K562 (cell line): ENCODE measurements around the gene HOXC12. TPM values are rescaled to one million over a fixed set of nuclear protein-coding genes. Genes with fewer than 3 reads are reported as not detected.

Experiments used
- ATF1 ChIP-seq, 2 experiments: fragments of 450-650 bp in 1 of 2; IDR thresholded peaks; 2 replicates each; pipeline ENCODE4 v1.6.1; 2016; ENCODE audit warnings: missing compliant biosample characterization in 1 of 2, missing genetic modification characterization in 1 of 2
- BDP1 ChIP-seq: IDR thresholded peaks from 3 replicates; pipeline ENCODE4 v1.6.1; 2011; ENCODE audit not compliant: insufficient read length, insufficient read depth
- BHLHE40 ChIP-seq: IDR thresholded peaks from 2 replicates; pipeline ENCODE4 v1.6.1; 2011; ENCODE audit warnings: low read length, improper control_type of control experiment
- BRD9 ChIP-seq: fragments of 450-650 bp; IDR thresholded peaks from 2 replicates; pipeline ENCODE4 v1.6.1; 2018; ENCODE audit warnings: low read depth; ENCODE audit not compliant: partially characterized antibody
- CBX3 ChIP-seq, 2 experiments: IDR thresholded peaks; 1 replicate in 1 of 2; 2 replicates in 1 of 2; pipeline ENCODE4 v1.6.1; 2012; ENCODE audit warnings: inconsistent platforms in 2 of 2, low read length in 2 of 2, borderline replicate concordance in 1 of 2, control low read depth in 1 of 2
- DMBX1 ChIP-seq: fragments of 250-450 bp; sonication (Bioruptor Pico); IDR thresholded peaks from 2 replicates; pipeline ENCODE4 v1.8.0; 2022; ENCODE audit warnings: inconsistent platforms, mild to moderate bottlenecking, moderate library complexity, borderline replicate concordance
- ERF ChIP-seq: fragments of 450-650 bp; formaldehyde crosslinking; IDR thresholded peaks from 2 replicates; pipeline ENCODE4 v1.4.0; 2020; ENCODE audit warnings: mild to moderate bottlenecking, mixed read lengths
- ETV5 ChIP-seq: sonication (generic); formaldehyde crosslinking; IDR thresholded peaks from 2 replicates; pipeline ENCODE4 v1.4.0; 2020; ENCODE audit warnings: low read depth, mild to moderate bottlenecking, missing genetic modification reagents
- HLTF ChIP-seq: fragments of 450-650 bp; IDR thresholded peaks from 2 replicates; pipeline ENCODE4 v1.6.1; 2016
- HNRNPK ChIP-seq: fragments of 200-400 bp; formaldehyde crosslinking; IDR thresholded peaks from one replicate; pipeline ENCODE4 v1.6.1; 2018; ENCODE audit warnings: mild to moderate bottlenecking, low read depth, low read length; ENCODE audit not compliant: poor library complexity, severe bottlenecking
- KAT8 ChIP-seq: fragments of 450-650 bp; IDR thresholded peaks from 2 replicates; pipeline ENCODE4 v1.6.1; 2016; ENCODE audit warnings: low read depth, mild to moderate bottlenecking
- MIER1 ChIP-seq: fragments of 450-650 bp; IDR thresholded peaks from 2 replicates; pipeline ENCODE4 v1.6.1; 2016; ENCODE audit warnings: antibody characterized with exemption, mild to moderate bottlenecking, low read depth
- NUFIP1 ChIP-seq: fragments of 450-650 bp; IDR thresholded peaks from 2 replicates; pipeline ENCODE4 v1.6.1; 2018; ENCODE audit not compliant: partially characterized antibody
- PCBP1 ChIP-seq: fragments of 200-400 bp; formaldehyde crosslinking; IDR thresholded peaks from 2 replicates; pipeline ENCODE4 v1.6.1; 2018; ENCODE audit warnings: mild to moderate bottlenecking, low read depth, low read length; ENCODE audit not compliant: poor library complexity, severe bottlenecking
- POLR2A ChIP-seq: fragments of 450-650 bp; conservative IDR thresholded peaks from 2 replicates; pipeline ENCODE4 v1.6.1; 2016
- TAF9B ChIP-seq: fragments of 450-650 bp; IDR thresholded peaks from 2 replicates; pipeline ENCODE4 v1.6.1; 2018; ENCODE audit warnings: mild to moderate bottlenecking; ENCODE audit not compliant: partially characterized antibody
- XRCC4 ChIP-seq: IDR thresholded peaks from one replicate; pipeline ENCODE4 v1.6.1; 2011; ENCODE audit not compliant: insufficient read depth, insufficient read length; ENCODE audit errors: extremely low read depth
- XRCC5 ChIP-seq: fragments of 200-400 bp; formaldehyde crosslinking; IDR thresholded peaks from 2 replicates; pipeline ENCODE4 v1.6.1; 2017; ENCODE audit warnings: low read depth, mild to moderate bottlenecking, low read length
- ZNF354B ChIP-seq: fragments of 250-450 bp; sonication (Bioruptor Pico); IDR thresholded peaks from 2 replicates; pipeline ENCODE4 v1.4.0; 2020
- ZNF766 ChIP-seq: fragments of 200-800 bp; sonication (Bioruptor generic); conservative IDR thresholded peaks from 2 replicates; pipeline ENCODE4 v1.6.1; 2016; ENCODE audit warnings: missing genetic modification characterization, missing compliant biosample characterization
- polyA plus RNA-seq, 8 experiments: library from polyadenylated mRNA; depleted of rRNA in 4 of 8; stranded (reverse) in 5 of 8; unstranded in 3 of 8; fragments of >200 nt; fragmentation: Nextera tagmentation in 2 of 8; fragmentation: Illumina TruSeq in 1 of 8; extraction: Ambion mirVana in 2 of 8; extraction: Trizol in 1 of 8; gene quantifications; 2 replicates each; pipeline versions ENCODE4 v1.2.1 to v1.2.3, GENCODE V29; 2011 to 2014; ENCODE audit warnings: inconsistent platforms in 1 of 8, missing spikeins in 1 of 8
- total RNA-seq, 7 experiments: library from RNA; depleted of rRNA in 6 of 7; stranded (reverse); fragments of >200 nt in 6 of 7; fragmentation: Illumina TruSeq in 2 of 7; extraction: Trizol in 2 of 7; gene quantifications; 2 replicates each; pipeline versions ENCODE4 v1.2.1 to v1.2.3, GENCODE V29; 2011 to 2021; ENCODE audit warnings: low replicate concordance in 1 of 7
- TF ChIP-seq, protein P1 (sequence below): fragments of 450-650 bp; IDR thresholded peaks from 2 replicates; pipeline ENCODE4 v1.6.1; 2017; ENCODE audit warnings: antibody characterized with exemption
- TF ChIP-seq, protein P2 (sequence below), 2 experiments: IDR thresholded peaks; 2 replicates each; pipeline ENCODE4 v1.6.1; 2011; ENCODE audit warnings: borderline replicate concordance in 1 of 2, control low read depth in 1 of 2, low read depth in 1 of 2, low read length in 1 of 2, mild to moderate bottlenecking in 1 of 2, mixed read lengths in 1 of 2, moderate library complexity in 1 of 2; ENCODE audit not compliant: insufficient read depth in 1 of 2, insufficient read length in 1 of 2, poor library complexity in 1 of 2, severe bottlenecking in 1 of 2; ENCODE audit errors: extremely low read depth in 1 of 2
- TF ChIP-seq, protein P3 (sequence below): fragments of 250-450 bp; sonication (Bioruptor Pico); IDR thresholded peaks from 2 replicates; pipeline ENCODE4 v1.5.0; 2020; ENCODE audit warnings: mild to moderate bottlenecking
- TF ChIP-seq, protein P4 (sequence below): sonication (generic); formaldehyde crosslinking; IDR thresholded peaks from 2 replicates; pipeline ENCODE4 v1.9.0; 2022; ENCODE audit warnings: mild to moderate bottlenecking, missing genetic modification reagents

The HOXC12 gene
- total and polyA plus RNA-seq, 9 of the 15 experiments (the other 6 are each of a cell fraction or from before 2014, with no cell fraction given): 0.04 to 0.36 (median 0.11) TPM; not detected in 1

DNA sequence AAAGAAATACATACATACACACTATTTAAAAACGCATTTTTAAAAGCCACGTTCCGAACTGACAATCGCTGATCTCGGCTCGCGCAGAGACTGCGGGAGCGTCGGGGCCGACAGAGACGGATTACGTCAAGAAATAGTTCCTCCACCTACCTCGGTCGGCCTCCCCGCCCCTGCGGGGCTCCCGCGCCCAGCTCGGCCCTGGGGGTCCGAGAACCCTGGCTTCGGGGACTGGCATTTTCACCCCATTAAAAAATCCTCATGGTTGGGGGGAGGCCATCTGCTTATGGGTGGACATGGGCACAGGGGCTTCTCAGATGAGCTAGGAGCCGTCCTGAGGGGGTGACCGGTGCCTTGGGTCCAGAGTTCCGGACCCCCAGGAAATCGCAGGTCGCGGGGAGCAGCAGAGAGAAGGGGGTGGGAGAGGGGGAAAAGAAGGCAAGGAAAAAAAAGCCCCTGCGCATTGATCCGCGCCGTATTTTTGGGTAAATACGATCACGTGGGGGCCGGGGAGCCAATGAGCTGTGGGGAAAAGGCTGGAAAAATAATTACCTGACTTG is 44.9 kb downstream of the HOXC12 start (continued):
- TF ChIP-seq, protein P1, sequence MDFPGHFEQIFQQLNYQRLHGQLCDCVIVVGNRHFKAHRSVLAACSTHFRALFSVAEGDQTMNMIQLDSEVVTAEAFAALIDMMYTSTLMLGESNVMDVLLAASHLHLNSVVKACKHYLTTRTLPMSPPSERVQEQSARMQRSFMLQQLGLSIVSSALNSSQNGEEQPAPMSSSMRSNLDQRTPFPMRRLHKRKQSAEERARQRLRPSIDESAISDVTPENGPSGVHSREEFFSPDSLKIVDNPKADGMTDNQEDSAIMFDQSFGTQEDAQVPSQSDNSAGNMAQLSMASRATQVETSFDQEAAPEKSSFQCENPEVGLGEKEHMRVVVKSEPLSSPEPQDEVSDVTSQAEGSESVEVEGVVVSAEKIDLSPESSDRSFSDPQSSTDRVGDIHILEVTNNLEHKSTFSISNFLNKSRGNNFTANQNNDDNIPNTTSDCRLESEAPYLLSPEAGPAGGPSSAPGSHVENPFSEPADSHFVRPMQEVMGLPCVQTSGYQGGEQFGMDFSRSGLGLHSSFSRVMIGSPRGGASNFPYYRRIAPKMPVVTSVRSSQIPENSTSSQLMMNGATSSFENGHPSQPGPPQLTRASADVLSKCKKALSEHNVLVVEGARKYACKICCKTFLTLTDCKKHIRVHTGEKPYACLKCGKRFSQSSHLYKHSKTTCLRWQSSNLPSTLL: no peak
- TF ChIP-seq HLTF: no peak
- TF ChIP-seq ETV5 (CRISPR knock-in tag): no peak
- no peak for TF ChIP-seq POLR2A
- no peak for TF ChIP-seq BHLHE40
- no peak for TF ChIP-seq HNRNPK
- no peak for TF ChIP-seq ZNF766
- no peak for TF ChIP-seq BRD9
- TF ChIP-seq PCBP1: no peak
- peak; percentile 70 for TF ChIP-seq TAF9B
- TF ChIP-seq CBX3 (IDR thresholded peaks at IDR 0.05; ENCODE audit: borderline replicate concordance in 1 of 2, low read length in 2 of 2): no peak
- TF ChIP-seq MIER1: no peak
- no peak for TF ChIP-seq XRCC5
- TF ChIP-seq, protein P2, sequence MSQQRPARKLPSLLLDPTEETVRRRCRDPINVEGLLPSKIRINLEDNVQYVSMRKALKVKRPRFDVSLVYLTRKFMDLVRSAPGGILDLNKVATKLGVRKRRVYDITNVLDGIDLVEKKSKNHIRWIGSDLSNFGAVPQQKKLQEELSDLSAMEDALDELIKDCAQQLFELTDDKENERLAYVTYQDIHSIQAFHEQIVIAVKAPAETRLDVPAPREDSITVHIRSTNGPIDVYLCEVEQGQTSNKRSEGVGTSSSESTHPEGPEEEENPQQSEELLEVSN (IDR thresholded peaks at IDR 0.05; ENCODE audit: borderline replicate concordance in 1 of 2, extremely low read depth in 1 of 2, insufficient read depth in 1 of 2, insufficient read length in 1 of 2, low read depth in 1 of 2, low read length in 1 of 2, poor library complexity in 1 of 2, severe bottlenecking in 1 of 2): no peak
- no peak for TF ChIP-seq NUFIP1
- TF ChIP-seq KAT8: no peak
- TF ChIP-seq ERF (CRISPR knock-in tag): no peak
- TF ChIP-seq, protein P3, sequence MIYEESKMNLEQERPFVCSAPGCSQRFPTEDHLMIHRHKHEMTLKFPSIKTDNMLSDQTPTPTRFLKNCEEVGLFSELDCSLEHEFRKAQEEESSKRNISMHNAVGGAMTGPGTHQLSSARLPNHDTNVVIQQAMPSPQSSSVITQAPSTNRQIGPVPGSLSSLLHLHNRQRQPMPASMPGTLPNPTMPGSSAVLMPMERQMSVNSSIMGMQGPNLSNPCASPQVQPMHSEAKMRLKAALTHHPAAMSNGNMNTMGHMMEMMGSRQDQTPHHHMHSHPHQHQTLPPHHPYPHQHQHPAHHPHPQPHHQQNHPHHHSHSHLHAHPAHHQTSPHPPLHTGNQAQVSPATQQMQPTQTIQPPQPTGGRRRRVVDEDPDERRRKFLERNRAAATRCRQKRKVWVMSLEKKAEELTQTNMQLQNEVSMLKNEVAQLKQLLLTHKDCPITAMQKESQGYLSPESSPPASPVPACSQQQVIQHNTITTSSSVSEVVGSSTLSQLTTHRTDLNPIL (CRISPR knock-in tag): no peak
- no peak for TF ChIP-seq ZNF354B (CRISPR knock-in tag)
- no peak for TF ChIP-seq XRCC4
- no peak for TF ChIP-seq ATF1 (CRISPR knock-in tag; IDR thresholded peaks at IDR 0.05)
- TF ChIP-seq ATF1 (tag; IDR thresholded peaks at IDR 0.05): peak; percentile 92
- no peak for TF ChIP-seq BDP1
- TF ChIP-seq, protein P4, sequence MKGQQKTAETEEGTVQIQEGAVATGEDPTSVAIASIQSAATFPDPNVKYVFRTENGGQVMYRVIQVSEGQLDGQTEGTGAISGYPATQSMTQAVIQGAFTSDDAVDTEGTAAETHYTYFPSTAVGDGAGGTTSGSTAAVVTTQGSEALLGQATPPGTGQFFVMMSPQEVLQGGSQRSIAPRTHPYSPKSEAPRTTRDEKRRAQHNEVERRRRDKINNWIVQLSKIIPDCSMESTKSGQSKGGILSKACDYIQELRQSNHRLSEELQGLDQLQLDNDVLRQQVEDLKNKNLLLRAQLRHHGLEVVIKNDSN (CRISPR knock-in tag): peak; percentile 96
- TF ChIP-seq DMBX1 (CRISPR knock-in tag): no peak
